ENCODE data around the gene CD84.

The CD84 gene

GRCh38 chr1:160550572-160551034 lies 28.7 kb downstream of the CD84 start:
- H3K4me1 ChIP-seq (ENCODE audit: low read depth, poor library complexity, severe bottlenecking) = no peaks in the 10 kb centered on the region

GRCh38 chr1:160549665-160550006 lies 29.7 kb downstream of the CD84 start:
- TF ChIP-seq, protein P1, sequence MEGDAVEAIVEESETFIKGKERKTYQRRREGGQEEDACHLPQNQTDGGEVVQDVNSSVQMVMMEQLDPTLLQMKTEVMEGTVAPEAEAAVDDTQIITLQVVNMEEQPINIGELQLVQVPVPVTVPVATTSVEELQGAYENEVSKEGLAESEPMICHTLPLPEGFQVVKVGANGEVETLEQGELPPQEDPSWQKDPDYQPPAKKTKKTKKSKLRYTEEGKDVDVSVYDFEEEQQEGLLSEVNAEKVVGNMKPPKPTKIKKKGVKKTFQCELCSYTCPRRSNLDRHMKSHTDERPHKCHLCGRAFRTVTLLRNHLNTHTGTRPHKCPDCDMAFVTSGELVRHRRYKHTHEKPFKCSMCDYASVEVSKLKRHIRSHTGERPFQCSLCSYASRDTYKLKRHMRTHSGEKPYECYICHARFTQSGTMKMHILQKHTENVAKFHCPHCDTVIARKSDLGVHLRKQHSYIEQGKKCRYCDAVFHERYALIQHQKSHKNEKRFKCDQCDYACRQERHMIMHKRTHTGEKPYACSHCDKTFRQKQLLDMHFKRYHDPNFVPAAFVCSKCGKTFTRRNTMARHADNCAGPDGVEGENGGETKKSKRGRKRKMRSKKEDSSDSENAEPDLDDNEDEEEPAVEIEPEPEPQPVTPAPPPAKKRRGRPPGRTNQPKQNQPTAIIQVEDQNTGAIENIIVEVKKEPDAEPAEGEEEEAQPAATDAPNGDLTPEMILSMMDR (conservative IDR thresholded peaks at IDR 0.05; ENCODE audit: low read depth, low read length) = no peak
- no peak overlapping the region for H3K27ac ChIP-seq
- no peaks in the 10 kb centered on the region for H3K27me3 ChIP-seq (ENCODE audit: insufficient read depth, low read depth)
- H3K79me2 ChIP-seq (ENCODE audit: insufficient read depth, low read depth) = no peaks in the 10 kb centered on the region
- H3K36me3 ChIP-seq (ENCODE audit: insufficient read depth) = no peaks in the 10 kb centered on the region
- no peaks in the 10 kb centered on the region for H3K4me1 ChIP-seq (ENCODE audit: low read depth, poor library complexity, severe bottlenecking)
- H3K4me3 ChIP-seq (IDR thresholded peaks at IDR 0.05; ENCODE audit: insufficient read depth, low read depth, low read length) = no peak overlapping the region
- no peak overlapping the region for H3K9ac ChIP-seq
- H3K4me2 ChIP-seq = no peak overlapping the region
- no peak overlapping the region for H2AFZ ChIP-seq (ENCODE audit: low read depth)
- H4K20me1 ChIP-seq (ENCODE audit: insufficient read depth) = no peaks in the 10 kb centered on the region

More at GRCh38 chr1:160550572-160551034, 28.7 kb downstream of the CD84 start:
- Histone ChIP-seq H2AFZ (ENCODE audit: low read depth) (no peak overlapping the region), H3K79me2 (ENCODE audit: insufficient read depth, low read depth) (no peaks in the 10 kb centered on the region), H3K9ac (no peak overlapping the region), H3K4me3 (IDR thresholded peaks at IDR 0.05; ENCODE audit: insufficient read depth, low read depth, low read length) (no peak overlapping the region), H3K27me3 (ENCODE audit: insufficient read depth, low read depth) (no peaks in the 10 kb centered on the region), H4K20me1 (ENCODE audit: insufficient read depth) (no peaks in the 10 kb centered on the region), H3K36me3 (ENCODE audit: insufficient read depth) (no peaks in the 10 kb centered on the region), H3K27ac (no peak overlapping the region), H3K4me2 (no peak overlapping the region)
- TF ChIP-seq, protein P1 (conservative IDR thresholded peaks at IDR 0.05; ENCODE audit: low read depth, low read length) = peak; percentile 55; the same call in 1 of the 2 replicates

- Histone ChIP-seq H3K4me3 (IDR thresholded peaks at IDR 0.05; ENCODE audit: insufficient read depth, low read depth, low read length) (no peak overlapping the region), H3K9ac (no peak overlapping the region), H3K4me2 (no peak overlapping the region), H3K36me3 (ENCODE audit: insufficient read depth) (no peaks in the 10 kb centered on the region), H3K79me2 (ENCODE audit: insufficient read depth, low read depth) (no peaks in the 10 kb centered on the region), H3K4me1 (ENCODE audit: low read depth, poor library complexity, severe bottlenecking) (no peaks in the 10 kb centered on the region), H3K27me3 (ENCODE audit: insufficient read depth, low read depth) (no peaks in the 10 kb centered on the region), H2AFZ (ENCODE audit: low read depth) (no peak overlapping the region), H3K27ac (no peak overlapping the region), H4K20me1 (ENCODE audit: insufficient read depth) (no peaks in the 10 kb centered on the region)
- TF ChIP-seq, protein P1 (conservative IDR thresholded peaks at IDR 0.05; ENCODE audit: low read depth, low read length) = no peak
Observed at GRCh38 chr1:160548960-160549664, 30.2 kb downstream of the CD84 start.

DNA sequence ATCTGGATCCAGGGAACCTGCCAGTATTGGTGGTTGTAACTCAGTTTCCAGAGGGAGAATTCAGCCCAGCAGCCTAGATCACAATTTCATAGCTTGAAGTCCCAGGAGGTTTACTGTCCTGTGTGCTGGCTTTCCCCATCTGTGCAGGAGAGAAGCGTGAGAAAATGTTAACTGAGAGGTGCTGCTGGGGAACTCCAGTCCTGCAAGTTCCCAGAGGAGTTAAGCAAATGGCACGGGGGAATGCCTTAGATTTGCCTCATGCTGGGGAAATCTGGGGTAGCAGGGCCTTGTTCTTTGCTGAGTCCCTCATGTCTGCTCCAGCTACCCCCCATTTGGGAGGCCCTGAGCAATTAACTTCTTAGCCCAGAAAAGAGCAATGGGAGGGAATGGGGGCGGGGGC lies 31.1 kb downstream of the CD84 start:
- no peak overlapping the region for H3K4me2 ChIP-seq
- no peaks in the 10 kb centered on the region for H3K36me3 ChIP-seq (ENCODE audit: insufficient read depth)
- H3K27me3 ChIP-seq (ENCODE audit: insufficient read depth, low read depth) = no peaks in the 10 kb centered on the region
- H3K4me3 ChIP-seq (IDR thresholded peaks at IDR 0.05; ENCODE audit: insufficient read depth, low read depth, low read length) = no peak overlapping the region
- H3K4me1 ChIP-seq (ENCODE audit: low read depth, poor library complexity, severe bottlenecking) = no peaks in the 10 kb centered on the region
- H3K27ac ChIP-seq = no peak overlapping the region
- no peaks in the 10 kb centered on the region for H4K20me1 ChIP-seq (ENCODE audit: insufficient read depth)
- no peaks in the 10 kb centered on the region for H3K79me2 ChIP-seq (ENCODE audit: insufficient read depth, low read depth)
- no peak overlapping the region for H2AFZ ChIP-seq (ENCODE audit: low read depth)
- H3K9ac ChIP-seq = no peak overlapping the region
- TF ChIP-seq, protein P1 (conservative IDR thresholded peaks at IDR 0.05; ENCODE audit: low read depth, low read length) = no peak
